ENCODE results near the gene PXYLP1.
"Not testable (repeated sequence)": the region's sequence is repeated elsewhere in the genome, so short reads cannot be mapped to it uniquely, and the experiment has no call there.

PXYLP1 gene
- total RNA-seq: 11.4 reads per million, percentile 34 among the genes with 10 or more reads in this experiment

GRCh38 chr3:141231101-141231951, at the start of gene PXYLP1:
TSS of gene PXYLP1 (plus strand) at chr3:141231825. CDS start at chr3:141260176, 28,351 bp downstream.
- peak; percentile 84 for DNase-seq

- DNase-seq: no peak
Observed at GRCh38 chr3:141183606-141184005, 48.0 kb upstream of the PXYLP1 start.

GRCh38 chr3:141184430-141184829, 47.2 kb upstream of the PXYLP1 start:
- no peak for DNase-seq

- no peak for DNase-seq
Observed at GRCh38 chr3:141191097-141191749, 40.4 kb upstream of the PXYLP1 start.

GRCh38 chr3:141192345-141192744, 39.3 kb upstream of the PXYLP1 start:
- DNase-seq: peak; percentile 94

GRCh38 chr3:141193066-141193830, 38.4 kb upstream of the PXYLP1 start:
- no peak for DNase-seq

- no peak for DNase-seq
Observed at GRCh38 chr3:141201122-141201521, 30.5 kb upstream of the PXYLP1 start.

GRCh38 chr3:141202682-141203081, 28.9 kb upstream of the PXYLP1 start:
- no peak for DNase-seq

- DNase-seq: no peak
Observed at GRCh38 chr3:141203866-141204265, 27.8 kb upstream of the PXYLP1 start.

GRCh38 chr3:141204343-141204742, 27.3 kb upstream of the PXYLP1 start:
- DNase-seq: no peak

GRCh38 chr3:141211306-141211705, 20.3 kb upstream of the PXYLP1 start:
- DNase-seq: not testable (repeated sequence)

GRCh38 chr3:141212101-141212500, 19.5 kb upstream of the PXYLP1 start:
- no peak for DNase-seq

GRCh38 chr3:141212555-141212954, 19.1 kb upstream of the PXYLP1 start:
- DNase-seq: no peak

- DNase-seq: no peak
Observed at GRCh38 chr3:141216975-141217374, 14.7 kb upstream of the PXYLP1 start.

- no peak for DNase-seq
Observed at GRCh38 chr3:141217389-141217788, 14.2 kb upstream of the PXYLP1 start.

GRCh38 chr3:141218162-141218835, 13.3 kb upstream of the PXYLP1 start:
- no peak for DNase-seq

- no peak for DNase-seq
Observed at GRCh38 chr3:141218926-141219325, 12.7 kb upstream of the PXYLP1 start.

- no peak for DNase-seq
Observed at GRCh38 chr3:141223673-141224166, 7.9 kb upstream of the PXYLP1 start.

- no peak for DNase-seq
Observed at GRCh38 chr3:141225939-141226338, 5.7 kb upstream of the PXYLP1 start.

- DNase-seq: no peak
Observed at GRCh38 chr3:141227216-141227615, 4.4 kb upstream of the PXYLP1 start.

GRCh38 chr3:141227752-141228151, 3.9 kb upstream of the PXYLP1 start:
- DNase-seq: no peak

- no peak for DNase-seq
Observed at GRCh38 chr3:141228395-141228794, 3.2 kb upstream of the PXYLP1 start.

- no peak for DNase-seq
Observed at GRCh38 chr3:141229132-141229531, 2.5 kb upstream of the PXYLP1 start.

Data from effector CD4-positive, alpha-beta T cell (primary cell).